ENCODE results near the gene SUSD1. TPM values are rescaled to one million over a fixed set of nuclear protein-coding genes. Genes with fewer than 3 reads are reported as not detected.

Gene SUSD1
- total and polyA plus RNA-seq, 9 donors: 1.1 to 21.0 (median 3.4) TPM

DNA sequence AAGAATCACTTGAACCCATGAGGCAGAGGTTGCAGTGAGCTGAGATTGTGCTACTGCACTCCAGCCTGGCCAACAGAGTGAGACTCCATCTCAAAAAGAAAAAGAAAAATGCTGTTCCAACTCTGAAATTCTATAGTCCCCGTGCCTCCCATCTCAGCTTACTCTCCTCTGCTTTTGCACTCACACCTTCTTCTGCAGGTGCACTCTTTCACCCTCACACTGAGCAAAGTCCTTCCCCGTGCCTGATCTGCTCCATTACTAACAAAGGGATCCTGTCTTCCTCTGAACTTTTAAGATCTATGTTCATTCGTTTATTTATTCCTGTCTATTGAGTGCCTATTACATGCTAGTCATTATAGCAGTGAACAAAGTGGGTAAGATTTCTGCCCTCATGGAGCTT is 47.8 kb downstream of the SUSD1 start:
- Histone ChIP-seq H3K36me3 (no peaks in the 10 kb centered on the region), H3K27me3 (no peaks in the 10 kb centered on the region), H3K4me1 (ENCODE audit: insufficient read depth) (no peaks in the 10 kb centered on the region), H3K9me3 (no peaks in the 10 kb centered on the region), H3K4me3 (no peak overlapping the region), H3K27ac (no peak overlapping the region)
- intact Hi-C loops (cut with DNase I): no loop called here
- TF ChIP-seq, protein P1, sequence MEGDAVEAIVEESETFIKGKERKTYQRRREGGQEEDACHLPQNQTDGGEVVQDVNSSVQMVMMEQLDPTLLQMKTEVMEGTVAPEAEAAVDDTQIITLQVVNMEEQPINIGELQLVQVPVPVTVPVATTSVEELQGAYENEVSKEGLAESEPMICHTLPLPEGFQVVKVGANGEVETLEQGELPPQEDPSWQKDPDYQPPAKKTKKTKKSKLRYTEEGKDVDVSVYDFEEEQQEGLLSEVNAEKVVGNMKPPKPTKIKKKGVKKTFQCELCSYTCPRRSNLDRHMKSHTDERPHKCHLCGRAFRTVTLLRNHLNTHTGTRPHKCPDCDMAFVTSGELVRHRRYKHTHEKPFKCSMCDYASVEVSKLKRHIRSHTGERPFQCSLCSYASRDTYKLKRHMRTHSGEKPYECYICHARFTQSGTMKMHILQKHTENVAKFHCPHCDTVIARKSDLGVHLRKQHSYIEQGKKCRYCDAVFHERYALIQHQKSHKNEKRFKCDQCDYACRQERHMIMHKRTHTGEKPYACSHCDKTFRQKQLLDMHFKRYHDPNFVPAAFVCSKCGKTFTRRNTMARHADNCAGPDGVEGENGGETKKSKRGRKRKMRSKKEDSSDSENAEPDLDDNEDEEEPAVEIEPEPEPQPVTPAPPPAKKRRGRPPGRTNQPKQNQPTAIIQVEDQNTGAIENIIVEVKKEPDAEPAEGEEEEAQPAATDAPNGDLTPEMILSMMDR (IDR thresholded peaks at IDR 0.05): no peak
- no peak for TF ChIP-seq EP300 (IDR thresholded peaks at IDR 0.05)
- no peak for TF ChIP-seq POLR2A (IDR thresholded peaks at IDR 0.05)
- no peak for DNase-seq
- WGBS, 3 donors: 89 to 93% (median 91%) methylated on average over 3 of the region's 3 CpGs

DNA sequence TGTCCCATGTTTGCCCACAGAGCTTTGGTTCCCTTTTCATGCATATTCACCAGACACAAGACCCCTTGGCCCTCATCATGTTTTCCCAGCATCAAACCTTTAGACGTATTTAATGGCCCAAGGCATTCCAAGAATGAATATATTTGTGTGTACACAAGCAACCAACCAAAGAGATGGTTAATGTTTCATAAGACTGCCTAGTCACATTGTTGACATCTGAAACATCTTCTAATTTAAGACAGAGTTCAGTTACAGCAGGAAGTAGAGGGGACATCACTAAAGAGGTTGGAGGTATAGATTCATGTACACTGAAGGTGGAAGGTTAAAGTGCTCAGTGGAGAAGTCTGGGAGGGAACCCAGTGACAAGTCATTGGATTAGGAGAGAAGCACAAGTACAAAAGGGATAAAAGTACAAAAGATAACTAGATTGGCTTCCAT is 49.1 kb downstream of the SUSD1 start:
- Histone ChIP-seq H3K4me3 (no peak overlapping the region), H3K9me3 (no peaks in the 10 kb centered on the region), H3K36me3 (no peaks in the 10 kb centered on the region), H3K27ac (no peak overlapping the region), H3K4me1 (ENCODE audit: insufficient read depth) (no peaks in the 10 kb centered on the region), H3K27me3 (no peaks in the 10 kb centered on the region)
- 75 to 83% (median 80%) methylated on average over 1 of the region's 1 CpG for WGBS, 3 donors
- intact Hi-C loops (cut with DNase I): no loop called here
- DNase-seq: no peak
- TF ChIP-seq POLR2A (IDR thresholded peaks at IDR 0.05): no peak
- TF ChIP-seq EP300 (IDR thresholded peaks at IDR 0.05): no peak
- TF ChIP-seq, protein P1 (IDR thresholded peaks at IDR 0.05): no peak

DNA sequence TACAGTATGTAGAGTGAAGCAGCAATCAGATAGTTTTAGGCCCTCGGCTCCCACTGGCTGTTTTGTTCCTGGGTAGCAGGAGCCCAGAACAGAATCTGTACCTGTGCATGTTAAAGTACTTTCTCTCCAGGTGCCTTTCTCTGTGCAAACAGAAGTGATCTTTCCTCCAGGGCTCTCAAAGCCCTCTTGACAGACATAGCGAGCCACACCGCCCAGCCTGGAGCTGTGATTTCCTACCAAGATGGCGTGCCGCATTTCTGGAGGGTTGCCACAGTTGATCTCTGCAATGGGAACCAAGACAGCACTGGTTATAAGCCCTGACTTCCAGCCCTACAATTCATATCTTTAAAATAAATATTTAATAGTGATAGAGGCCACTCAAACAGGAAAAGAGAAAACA is 50.9 kb downstream of the SUSD1 start:
- TF ChIP-seq EP300 (IDR thresholded peaks at IDR 0.05) (no peak), POLR2A (IDR thresholded peaks at IDR 0.05) (no peak)
- TF ChIP-seq, protein P1 (IDR thresholded peaks at IDR 0.05): no peak
- DNase-seq: no peak
- intact Hi-C loops (cut with DNase I): no loop called here

DNA sequence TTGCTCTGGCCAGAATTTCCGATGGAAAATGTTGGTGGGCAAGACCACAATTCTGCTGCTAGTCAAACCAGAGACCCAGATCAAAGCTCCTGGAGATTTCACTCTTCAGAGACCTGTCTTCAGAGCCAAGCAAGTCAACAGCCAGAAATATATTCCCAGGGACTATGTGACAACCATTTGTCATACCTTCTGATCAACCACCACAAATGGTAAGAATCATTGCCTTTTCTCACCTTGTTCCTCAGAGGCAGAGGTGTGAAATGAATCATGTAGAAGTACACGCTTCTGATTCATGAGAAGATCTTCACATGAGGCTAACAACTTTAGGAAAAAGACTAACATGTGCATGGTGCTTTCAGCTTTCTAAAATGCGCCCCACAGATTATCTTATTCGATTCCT is 53.5 kb downstream of the SUSD1 start:
- Histone ChIP-seq H3K4me3 (no peak overlapping the region), H3K4me1 (ENCODE audit: insufficient read depth) (no peaks in the 10 kb centered on the region), H3K27me3 (no peaks in the 10 kb centered on the region), H3K9me3 (no peaks in the 10 kb centered on the region), H3K36me3 (no peaks in the 10 kb centered on the region), H3K27ac (no peak overlapping the region)
- no peak for DNase-seq
- 95 to 96% (median 96%) methylated on average over 4 of the region's 4 CpGs for WGBS, 3 donors
- intact Hi-C loops (cut with DNase I): no loop called here
- TF ChIP-seq, protein P1 (IDR thresholded peaks at IDR 0.05): no peak
- TF ChIP-seq POLR2A (IDR thresholded peaks at IDR 0.05) (no peak), EP300 (IDR thresholded peaks at IDR 0.05) (no peak)

More for the DNA sequence above, 50.9 kb downstream of the SUSD1 start:
- H3K9me3 ChIP-seq: no peaks in the 10 kb centered on the region
- H3K27me3 ChIP-seq: no peaks in the 10 kb centered on the region
- no peak overlapping the region for H3K4me3 ChIP-seq
- H3K36me3 ChIP-seq: no peaks in the 10 kb centered on the region
- WGBS, 3 donors: 94 to 100% (median 96%) methylated on average over 5 of the region's 5 CpGs
- H3K27ac ChIP-seq: no peak overlapping the region
- H3K4me1 ChIP-seq (ENCODE audit: insufficient read depth): no peaks in the 10 kb centered on the region

All from ovary (tissue), 9 donors.